GM06990 (cell line): ENCODE measurements around the gene GALNT18.

Experiments used
- DNase-seq: peaks from one replicate; pipeline ENCODE4 v3.0.0-alpha.2; 2011; ENCODE audit not compliant: insufficient read length; ENCODE audit errors: extremely low read depth
- H3K27me3 ChIP-seq: replicated peaks from 2 replicates; pipeline ENCODE4 v1.6.0; 2011; ENCODE audit warnings: low read length; ENCODE audit not compliant: control insufficient read depth, insufficient read depth
- H3K36me3 ChIP-seq: 2 replicates; pipeline ENCODE4 v1.5.1; 2011; ENCODE audit warnings: low read length; ENCODE audit not compliant: control insufficient read depth, insufficient read depth
- H3K4me3 ChIP-seq: replicated peaks from 2 replicates; pipeline ENCODE4 v1.5.1; 2011; ENCODE audit warnings: low read depth, mild to moderate bottlenecking, control low read depth, low read length
- CTCF ChIP-seq: IDR thresholded peaks from 2 replicates; pipeline ENCODE4 v1.5.1; 2011; ENCODE audit warnings: low read length, control low read depth, mild to moderate bottlenecking, inconsistent platforms; ENCODE audit not compliant: insufficient read depth, poor library complexity, severe bottlenecking

Gene GALNT18

GRCh38 chr11:11383995-11384394 lies 237.8 kb downstream of the GALNT18 start:
- no peak for TF ChIP-seq CTCF
- H3K27me3 ChIP-seq = no peaks in the 10 kb centered on the region
- no peak for DNase-seq
- no peak overlapping the region for H3K4me3 ChIP-seq
- H3K36me3 ChIP-seq = no peaks in the 10 kb centered on the region

GRCh38 chr11:11382858-11383532 lies 238.8 kb downstream of the GALNT18 start:
- Histone ChIP-seq H3K4me3 (no peak overlapping the region), H3K27me3 (no peaks in the 10 kb centered on the region), H3K36me3 (no peaks in the 10 kb centered on the region)
- DNase-seq = no peak
- no peak for TF ChIP-seq CTCF

- Histone ChIP-seq H3K4me3 (no peak overlapping the region), H3K27me3 (no peaks in the 10 kb centered on the region), H3K36me3 (no peaks in the 10 kb centered on the region)
- TF ChIP-seq CTCF = no peak
- DNase-seq = no peak
Observed at GRCh38 chr11:11381471-11382105, 240.2 kb downstream of the GALNT18 start.

GRCh38 chr11:11380883-11381282 lies 240.9 kb downstream of the GALNT18 start:
- no peak for DNase-seq
- TF ChIP-seq CTCF = no peak
- H3K4me3 ChIP-seq = no peak overlapping the region
- no peaks in the 10 kb centered on the region for H3K36me3 ChIP-seq
- no peaks in the 10 kb centered on the region for H3K27me3 ChIP-seq

GRCh38 chr11:11380340-11380739 lies 241.5 kb downstream of the GALNT18 start:
- H3K27me3 ChIP-seq = no peaks in the 10 kb centered on the region
- DNase-seq = no peak
- no peaks in the 10 kb centered on the region for H3K36me3 ChIP-seq
- TF ChIP-seq CTCF = no peak
- H3K4me3 ChIP-seq = no peak overlapping the region
